H1 (cell line): ENCODE data around the gene ZNF625. TPM values are rescaled to one million over a fixed set of nuclear protein-coding genes. Genes with fewer than 3 reads are reported as not detected.

Experiments
- CEBPB ChIP-seq: IDR thresholded peaks from 2 replicates; pipeline ENCODE4 v1.6.1; 2012; ENCODE audit warnings: low read depth, low read length
- CHD1 ChIP-seq: IDR thresholded peaks from 2 replicates; pipeline ENCODE4 v1.6.1; 2012; ENCODE audit warnings: low read depth, low read length, improper control_type of control experiment
- EZH2 ChIP-seq: fragments of 200-600 bp; sonication (generic); IDR thresholded peaks from 2 replicates; pipeline ENCODE4 v1.7.1; 2012; ENCODE audit warnings: low read depth, mild to moderate bottlenecking, moderate library complexity, low read length, inconsistent platforms; ENCODE audit not compliant: severe bottlenecking
- KDM4A ChIP-seq: IDR thresholded peaks from one replicate; pipeline ENCODE4 v1.7.1; 2012; ENCODE audit warnings: low read depth, mild to moderate bottlenecking, moderate library complexity, low read length, inconsistent platforms; ENCODE audit not compliant: severe bottlenecking
- POLR2AphosphoS5 ChIP-seq: IDR thresholded peaks from 2 replicates; pipeline ENCODE4 v1.6.1; 2011; ENCODE audit warnings: low read depth, low read length
- SIX5 ChIP-seq: IDR thresholded peaks from 2 replicates; pipeline ENCODE4 v1.6.1; 2011; ENCODE audit warnings: mild to moderate bottlenecking, low read depth, low read length
- polyA plus RNA-seq, 7 experiments: library from polyadenylated mRNA; depleted of rRNA in 3 of 7; stranded (reverse) in 5 of 7; unstranded in 2 of 7; fragments of >200 nt in 5 of 7; fragments of 200-250 nt in 2 of 7; gene quantifications; 1 replicate in 5 of 7; 2 replicates in 1 of 7; 4 replicates in 1 of 7; pipeline versions ENCODE4 v1.2.1 to v1.2.3, GENCODE V29; 2011 to 2013; ENCODE audit warnings: missing spikeins in 2 of 7, mixed read lengths in 2 of 7
- total RNA-seq: library from RNA; stranded (reverse); fragmentation: NEBNext Ultra II Directional; extraction: Animal tissue kit (Norgen Biotek cat#: 25700); gene quantifications from 2 replicates; pipeline ENCODE4 v1.2.1, GENCODE V29; 2021
- TF ChIP-seq, protein P1 (sequence below): fragments of 300-600 bp; sonication (generic); IDR thresholded peaks from 2 replicates; pipeline ENCODE4 v1.7.1; 2012; ENCODE audit warnings: low read length, moderate library complexity, mild to moderate bottlenecking, inconsistent platforms; ENCODE audit not compliant: insufficient replicate concordance
- TF ChIP-seq, protein P2 (sequence below): IDR thresholded peaks from 2 replicates; pipeline ENCODE4 v1.6.1; 2012; ENCODE audit warnings: inconsistent platforms
- TF ChIP-seq, protein P3 (sequence below): IDR thresholded peaks from 2 replicates; pipeline ENCODE4 v1.6.1; 2012; ENCODE audit warnings: low read length, inconsistent platforms

The ZNF625 gene
- total and polyA plus RNA-seq, 2 of the 8 experiments (the other 6 are each of a cell fraction or from before 2014, with no cell fraction given) = 2.5 to 26.8 TPM

DNA sequence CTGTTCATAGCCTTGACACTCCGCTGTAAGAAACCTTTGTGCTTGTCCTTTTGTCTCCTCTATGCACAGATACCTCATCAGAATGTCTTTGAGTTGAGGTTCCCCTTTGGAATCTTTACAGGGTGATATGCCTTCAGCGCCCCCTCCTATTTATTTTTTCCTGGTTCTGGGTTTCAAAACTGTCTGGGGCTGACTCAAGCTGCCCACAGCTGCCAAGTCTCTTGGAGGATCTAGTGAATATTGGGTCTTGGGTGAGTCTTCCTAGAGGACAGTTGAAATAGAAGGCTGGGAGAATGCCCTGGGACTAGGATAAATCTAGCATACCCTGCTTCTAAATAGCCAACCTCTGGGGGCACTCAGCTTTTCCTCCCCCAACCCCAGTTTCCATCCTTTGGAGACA, 7.3 kb upstream of the ZNF625 start (continued):
- TF ChIP-seq, protein P1, sequence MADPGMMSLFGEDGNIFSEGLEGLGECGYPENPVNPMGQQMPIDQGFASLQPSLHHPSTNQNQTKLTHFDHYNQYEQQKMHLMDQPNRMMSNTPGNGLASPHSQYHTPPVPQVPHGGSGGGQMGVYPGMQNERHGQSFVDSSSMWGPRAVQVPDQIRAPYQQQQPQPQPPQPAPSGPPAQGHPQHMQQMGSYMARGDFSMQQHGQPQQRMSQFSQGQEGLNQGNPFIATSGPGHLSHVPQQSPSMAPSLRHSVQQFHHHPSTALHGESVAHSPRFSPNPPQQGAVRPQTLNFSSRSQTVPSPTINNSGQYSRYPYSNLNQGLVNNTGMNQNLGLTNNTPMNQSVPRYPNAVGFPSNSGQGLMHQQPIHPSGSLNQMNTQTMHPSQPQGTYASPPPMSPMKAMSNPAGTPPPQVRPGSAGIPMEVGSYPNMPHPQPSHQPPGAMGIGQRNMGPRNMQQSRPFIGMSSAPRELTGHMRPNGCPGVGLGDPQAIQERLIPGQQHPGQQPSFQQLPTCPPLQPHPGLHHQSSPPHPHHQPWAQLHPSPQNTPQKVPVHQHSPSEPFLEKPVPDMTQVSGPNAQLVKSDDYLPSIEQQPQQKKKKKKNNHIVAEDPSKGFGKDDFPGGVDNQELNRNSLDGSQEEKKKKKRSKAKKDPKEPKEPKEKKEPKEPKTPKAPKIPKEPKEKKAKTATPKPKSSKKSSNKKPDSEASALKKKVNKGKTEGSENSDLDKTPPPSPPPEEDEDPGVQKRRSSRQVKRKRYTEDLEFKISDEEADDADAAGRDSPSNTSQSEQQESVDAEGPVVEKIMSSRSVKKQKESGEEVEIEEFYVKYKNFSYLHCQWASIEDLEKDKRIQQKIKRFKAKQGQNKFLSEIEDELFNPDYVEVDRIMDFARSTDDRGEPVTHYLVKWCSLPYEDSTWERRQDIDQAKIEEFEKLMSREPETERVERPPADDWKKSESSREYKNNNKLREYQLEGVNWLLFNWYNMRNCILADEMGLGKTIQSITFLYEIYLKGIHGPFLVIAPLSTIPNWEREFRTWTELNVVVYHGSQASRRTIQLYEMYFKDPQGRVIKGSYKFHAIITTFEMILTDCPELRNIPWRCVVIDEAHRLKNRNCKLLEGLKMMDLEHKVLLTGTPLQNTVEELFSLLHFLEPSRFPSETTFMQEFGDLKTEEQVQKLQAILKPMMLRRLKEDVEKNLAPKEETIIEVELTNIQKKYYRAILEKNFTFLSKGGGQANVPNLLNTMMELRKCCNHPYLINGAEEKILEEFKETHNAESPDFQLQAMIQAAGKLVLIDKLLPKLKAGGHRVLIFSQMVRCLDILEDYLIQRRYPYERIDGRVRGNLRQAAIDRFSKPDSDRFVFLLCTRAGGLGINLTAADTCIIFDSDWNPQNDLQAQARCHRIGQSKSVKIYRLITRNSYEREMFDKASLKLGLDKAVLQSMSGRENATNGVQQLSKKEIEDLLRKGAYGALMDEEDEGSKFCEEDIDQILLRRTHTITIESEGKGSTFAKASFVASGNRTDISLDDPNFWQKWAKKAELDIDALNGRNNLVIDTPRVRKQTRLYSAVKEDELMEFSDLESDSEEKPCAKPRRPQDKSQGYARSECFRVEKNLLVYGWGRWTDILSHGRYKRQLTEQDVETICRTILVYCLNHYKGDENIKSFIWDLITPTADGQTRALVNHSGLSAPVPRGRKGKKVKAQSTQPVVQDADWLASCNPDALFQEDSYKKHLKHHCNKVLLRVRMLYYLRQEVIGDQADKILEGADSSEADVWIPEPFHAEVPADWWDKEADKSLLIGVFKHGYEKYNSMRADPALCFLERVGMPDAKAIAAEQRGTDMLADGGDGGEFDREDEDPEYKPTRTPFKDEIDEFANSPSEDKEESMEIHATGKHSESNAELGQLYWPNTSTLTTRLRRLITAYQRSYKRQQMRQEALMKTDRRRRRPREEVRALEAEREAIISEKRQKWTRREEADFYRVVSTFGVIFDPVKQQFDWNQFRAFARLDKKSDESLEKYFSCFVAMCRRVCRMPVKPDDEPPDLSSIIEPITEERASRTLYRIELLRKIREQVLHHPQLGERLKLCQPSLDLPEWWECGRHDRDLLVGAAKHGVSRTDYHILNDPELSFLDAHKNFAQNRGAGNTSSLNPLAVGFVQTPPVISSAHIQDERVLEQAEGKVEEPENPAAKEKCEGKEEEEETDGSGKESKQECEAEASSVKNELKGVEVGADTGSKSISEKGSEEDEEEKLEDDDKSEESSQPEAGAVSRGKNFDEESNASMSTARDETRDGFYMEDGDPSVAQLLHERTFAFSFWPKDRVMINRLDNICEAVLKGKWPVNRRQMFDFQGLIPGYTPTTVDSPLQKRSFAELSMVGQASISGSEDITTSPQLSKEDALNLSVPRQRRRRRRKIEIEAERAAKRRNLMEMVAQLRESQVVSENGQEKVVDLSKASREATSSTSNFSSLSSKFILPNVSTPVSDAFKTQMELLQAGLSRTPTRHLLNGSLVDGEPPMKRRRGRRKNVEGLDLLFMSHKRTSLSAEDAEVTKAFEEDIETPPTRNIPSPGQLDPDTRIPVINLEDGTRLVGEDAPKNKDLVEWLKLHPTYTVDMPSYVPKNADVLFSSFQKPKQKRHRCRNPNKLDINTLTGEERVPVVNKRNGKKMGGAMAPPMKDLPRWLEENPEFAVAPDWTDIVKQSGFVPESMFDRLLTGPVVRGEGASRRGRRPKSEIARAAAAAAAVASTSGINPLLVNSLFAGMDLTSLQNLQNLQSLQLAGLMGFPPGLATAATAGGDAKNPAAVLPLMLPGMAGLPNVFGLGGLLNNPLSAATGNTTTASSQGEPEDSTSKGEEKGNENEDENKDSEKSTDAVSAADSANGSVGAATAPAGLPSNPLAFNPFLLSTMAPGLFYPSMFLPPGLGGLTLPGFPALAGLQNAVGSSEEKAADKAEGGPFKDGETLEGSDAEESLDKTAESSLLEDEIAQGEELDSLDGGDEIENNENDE = no peak
- TF ChIP-seq EZH2 = no peak
- TF ChIP-seq, protein P2, sequence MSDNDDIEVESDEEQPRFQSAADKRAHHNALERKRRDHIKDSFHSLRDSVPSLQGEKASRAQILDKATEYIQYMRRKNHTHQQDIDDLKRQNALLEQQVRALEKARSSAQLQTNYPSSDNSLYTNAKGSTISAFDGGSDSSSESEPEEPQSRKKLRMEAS = no peak
- TF ChIP-seq, protein P3, sequence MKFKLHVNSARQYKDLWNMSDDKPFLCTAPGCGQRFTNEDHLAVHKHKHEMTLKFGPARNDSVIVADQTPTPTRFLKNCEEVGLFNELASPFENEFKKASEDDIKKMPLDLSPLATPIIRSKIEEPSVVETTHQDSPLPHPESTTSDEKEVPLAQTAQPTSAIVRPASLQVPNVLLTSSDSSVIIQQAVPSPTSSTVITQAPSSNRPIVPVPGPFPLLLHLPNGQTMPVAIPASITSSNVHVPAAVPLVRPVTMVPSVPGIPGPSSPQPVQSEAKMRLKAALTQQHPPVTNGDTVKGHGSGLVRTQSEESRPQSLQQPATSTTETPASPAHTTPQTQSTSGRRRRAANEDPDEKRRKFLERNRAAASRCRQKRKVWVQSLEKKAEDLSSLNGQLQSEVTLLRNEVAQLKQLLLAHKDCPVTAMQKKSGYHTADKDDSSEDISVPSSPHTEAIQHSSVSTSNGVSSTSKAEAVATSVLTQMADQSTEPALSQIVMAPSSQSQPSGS = no peak
- TF ChIP-seq POLR2AphosphoS5 = no peak
- TF ChIP-seq CHD1 = no peak
- no peak for TF ChIP-seq CEBPB
- no peak for TF ChIP-seq KDM4A
- no peak for TF ChIP-seq SIX5
